Mesothelial cell of epicardium (in vitro differentiated cells): ENCODE measurements around the gene TEF. TPM values are rescaled to one million over a fixed set of nuclear protein-coding genes. Genes with fewer than 3 reads are reported as not detected.

Experiments used
- DNase-seq, 2 experiments: peaks; one replicate each; pipeline ENCODE4 v3.0.0; 2021; ENCODE audit warnings: low spot score in 2 of 2; ENCODE audit not compliant: unreplicated experiment in 2 of 2
- H3K27ac Mint-ChIP-seq: 2 replicates; pipeline ENCODE4 v1.8.0; 2021; ENCODE audit warnings: mixed read lengths
- H3K27me3 Mint-ChIP-seq: 2 replicates; pipeline ENCODE4 v1.8.0; 2021; ENCODE audit warnings: low read depth, mixed read lengths
- H3K36me3 Mint-ChIP-seq: 2 replicates; pipeline ENCODE4 v1.8.0; 2021; ENCODE audit warnings: mixed read lengths
- H3K4me1 Mint-ChIP-seq: 2 replicates; pipeline ENCODE4 v1.8.0; 2021; ENCODE audit warnings: mixed read lengths
- H3K4me3 Mint-ChIP-seq: 2 replicates; pipeline ENCODE4 v1.8.0; 2021; ENCODE audit warnings: mild to moderate bottlenecking, moderate library complexity, mixed read lengths
- H3K9me3 Mint-ChIP-seq: 2 replicates; pipeline ENCODE4 v1.8.0; 2021; ENCODE audit warnings: mixed read lengths
- CTCF ChIP-seq: fragments of 200-600 bp; sonication (generic); IDR thresholded peaks from one replicate; pipeline ENCODE4 v1.5.0; 2021; ENCODE audit warnings: antibody characterized with exemption; ENCODE audit not compliant: unreplicated experiment
- total RNA-seq: library from RNA; stranded (reverse); gene quantifications from 3 replicates; pipeline ENCODE4 v1.2.1, GENCODE V29; 2021

TEF gene
- total RNA-seq, 1 donor from 2014 or later, result 10.5 TPM

- no peak overlapping the region for H3K27ac Mint-ChIP-seq
- no peaks in the 10 kb centered on the region for H3K9me3 Mint-ChIP-seq
- H3K4me1 Mint-ChIP-seq, result no peaks in the 10 kb centered on the region
- DNase-seq, result no peak
- TF ChIP-seq CTCF, result no peak
- no peaks in the 10 kb centered on the region for H3K27me3 Mint-ChIP-seq
- H3K36me3 Mint-ChIP-seq, result peaks cover 23% of the 10 kb centered on the region
- no peak overlapping the region for H3K4me3 Mint-ChIP-seq
Measured at GRCh38 chr22:41338614-41339212, 43.0 kb upstream of the TEF start.

- H3K27me3 Mint-ChIP-seq, result no peaks in the 10 kb centered on the region
- H3K9me3 Mint-ChIP-seq, result no peaks in the 10 kb centered on the region
- peaks cover 24% of the 10 kb centered on the region for H3K36me3 Mint-ChIP-seq
- H3K4me3 Mint-ChIP-seq, result no peak overlapping the region
- no peak overlapping the region for H3K27ac Mint-ChIP-seq
- no peaks in the 10 kb centered on the region for H3K4me1 Mint-ChIP-seq
- TF ChIP-seq CTCF, result no peak
- no peak for DNase-seq
Measured at GRCh38 chr22:41339823-41340222, 41.9 kb upstream of the TEF start.

- Mint-ChIP-seq H3K27ac (no peak overlapping the region), H3K4me1 (no peaks in the 10 kb centered on the region), H3K9me3 (no peaks in the 10 kb centered on the region), H3K27me3 (no peaks in the 10 kb centered on the region), H3K4me3 (no peak overlapping the region), H3K36me3 (peaks cover 20% of the 10 kb centered on the region)
- DNase-seq, result no peak
- TF ChIP-seq CTCF, result no peak
Measured at GRCh38 chr22:41340357-41340756, 41.4 kb upstream of the TEF start.

- Mint-ChIP-seq H3K4me1 (no peaks in the 10 kb centered on the region), H3K36me3 (peaks cover 14% of the 10 kb centered on the region), H3K27me3 (no peaks in the 10 kb centered on the region), H3K9me3 (no peaks in the 10 kb centered on the region), H3K27ac (no peak overlapping the region), H3K4me3 (no peak overlapping the region)
- no peak for TF ChIP-seq CTCF
- no peak for DNase-seq
Measured at GRCh38 chr22:41341012-41341411, 40.7 kb upstream of the TEF start.

GRCh38 chr22:41341990-41342389 is 39.8 kb upstream of the TEF start:
- H3K4me3 Mint-ChIP-seq, result no peak overlapping the region
- H3K36me3 Mint-ChIP-seq, result peaks cover 14% of the 10 kb centered on the region
- DNase-seq, result no peak
- H3K4me1 Mint-ChIP-seq, result no peaks in the 10 kb centered on the region
- no peaks in the 10 kb centered on the region for H3K9me3 Mint-ChIP-seq
- TF ChIP-seq CTCF, result no peak
- no peak overlapping the region for H3K27ac Mint-ChIP-seq
- no peaks in the 10 kb centered on the region for H3K27me3 Mint-ChIP-seq

GRCh38 chr22:41343300-41343699 is 38.4 kb upstream of the TEF start:
- H3K9me3 Mint-ChIP-seq, result no peaks in the 10 kb centered on the region

More at GRCh38 chr22:41343300-41343699, 38.4 kb upstream of the TEF start:
- DNase-seq, result no peak
- Mint-ChIP-seq H3K27ac (no peak overlapping the region), H3K36me3 (peaks cover 15% of the 10 kb centered on the region), H3K4me3 (no peak overlapping the region), H3K27me3 (no peaks in the 10 kb centered on the region), H3K4me1 (no peaks in the 10 kb centered on the region)
- no peak for TF ChIP-seq CTCF
